ENCODE measurements around the gene SMIM7.

Gene SMIM7

GRCh38 chr19:16620018-16620417 is 39.9 kb downstream of the SMIM7 start:
- DNase-seq = no peak

GRCh38 chr19:16619457-16619856 is 40.5 kb downstream of the SMIM7 start:
- DNase-seq = no peak

- no peak for DNase-seq
Observed at GRCh38 chr19:16618248-16618647, 41.7 kb downstream of the SMIM7 start.

GRCh38 chr19:16615808-16616207 is 44.1 kb downstream of the SMIM7 start:
- DNase-seq = no peak

- DNase-seq = no peak
Observed at GRCh38 chr19:16614941-16615340, 45.0 kb downstream of the SMIM7 start.

GRCh38 chr19:16613841-16614240 is 46.1 kb downstream of the SMIM7 start:
- no peak for DNase-seq

DNA sequence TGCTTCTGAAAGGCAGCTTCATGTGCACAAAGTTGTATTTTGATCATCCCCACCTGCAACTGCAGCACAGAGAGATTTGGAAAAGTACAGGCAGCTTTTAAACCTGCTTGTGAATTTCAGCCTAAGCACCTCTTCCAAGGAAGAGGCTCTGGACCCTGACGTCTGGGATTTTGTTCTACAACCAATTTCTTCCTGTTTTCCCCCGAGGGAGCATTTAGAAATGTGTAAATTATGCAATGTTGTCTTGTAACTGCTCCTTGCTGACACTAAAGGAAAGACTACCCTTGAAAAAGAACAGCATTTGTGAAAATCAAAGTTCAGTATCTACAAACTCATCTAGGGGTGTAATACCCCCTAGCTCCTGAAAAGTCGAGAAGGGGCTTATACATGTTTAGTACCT is 47.3 kb downstream of the SMIM7 start:
- DNase-seq = no peak

GRCh38 chr19:16611121-16611520 is 48.8 kb downstream of the SMIM7 start:
- no peak for DNase-seq

GRCh38 chr19:16609511-16610200 is 50.3 kb downstream of the SMIM7 start:
- no peak for DNase-seq

DNA sequence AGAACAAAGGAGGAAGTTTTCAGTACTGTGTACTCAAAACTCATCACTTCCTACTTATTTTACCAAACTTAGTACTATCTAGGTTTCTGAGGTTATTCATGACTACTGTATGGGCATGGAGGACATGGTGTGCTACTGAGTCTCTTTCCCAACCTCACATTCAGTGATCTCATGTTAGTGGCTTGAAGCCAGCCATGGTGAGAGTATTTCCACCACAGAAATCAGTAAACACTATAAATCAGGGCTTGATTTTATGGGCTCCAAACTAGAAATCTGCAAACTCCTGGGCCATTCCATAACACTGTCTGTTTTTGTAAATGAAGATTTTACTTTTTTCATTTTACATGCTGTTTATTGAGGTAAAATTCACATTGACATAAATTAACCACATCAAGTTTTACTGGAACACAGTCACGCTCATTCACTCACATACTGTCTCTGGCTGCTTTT is 51.6 kb downstream of the SMIM7 start:
- DNase-seq = no peak

DNA sequence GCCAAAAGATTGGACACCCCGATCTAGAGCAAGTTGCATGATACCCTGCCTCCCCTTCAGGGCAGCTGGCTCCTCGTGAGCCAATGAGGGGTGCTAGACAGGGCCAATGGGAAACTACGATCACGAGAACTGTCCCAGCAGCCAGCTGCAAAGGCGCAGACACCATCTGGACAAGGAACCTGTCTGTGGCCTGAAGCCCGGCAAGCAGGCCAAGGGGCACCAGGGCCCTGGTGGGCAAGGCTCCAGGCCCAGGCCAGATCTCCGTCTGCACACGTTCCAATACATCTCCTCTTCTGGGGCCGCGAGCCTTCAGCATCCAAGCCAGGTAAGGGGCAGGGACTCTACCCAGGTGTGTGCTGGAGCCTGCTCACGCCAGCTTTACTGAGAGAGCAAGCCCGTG is 52.1 kb downstream of the SMIM7 start:
- no peak for DNase-seq

- DNase-seq = no peak
Observed at GRCh38 chr19:16605553-16605994, 54.4 kb downstream of the SMIM7 start.

- no peak for DNase-seq
Observed at GRCh38 chr19:16605115-16605514, 54.8 kb downstream of the SMIM7 start.

- no peak for DNase-seq
Observed at GRCh38 chr19:16604615-16605014, 55.3 kb downstream of the SMIM7 start.

DNA sequence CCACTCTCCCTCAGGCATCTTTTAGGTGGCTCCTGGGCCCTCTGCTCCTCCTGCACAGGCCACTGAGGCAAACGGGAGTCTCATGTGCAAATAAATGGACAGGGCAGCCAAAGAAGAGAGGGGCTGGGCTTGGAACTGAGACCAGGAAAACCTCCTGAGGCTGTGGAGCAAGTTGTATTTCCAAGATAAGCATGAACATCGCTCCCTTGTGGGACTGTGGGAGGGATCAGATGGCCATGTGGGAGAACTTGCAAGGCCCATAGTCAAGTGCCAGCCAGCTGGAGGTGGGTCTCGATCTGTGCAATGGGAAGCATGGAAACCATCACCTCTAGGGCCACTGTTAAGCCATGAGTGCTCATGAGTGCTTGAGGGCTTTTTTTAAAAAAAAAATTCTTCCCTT is 56.9 kb downstream of the SMIM7 start:
- DNase-seq = no peak

DNA sequence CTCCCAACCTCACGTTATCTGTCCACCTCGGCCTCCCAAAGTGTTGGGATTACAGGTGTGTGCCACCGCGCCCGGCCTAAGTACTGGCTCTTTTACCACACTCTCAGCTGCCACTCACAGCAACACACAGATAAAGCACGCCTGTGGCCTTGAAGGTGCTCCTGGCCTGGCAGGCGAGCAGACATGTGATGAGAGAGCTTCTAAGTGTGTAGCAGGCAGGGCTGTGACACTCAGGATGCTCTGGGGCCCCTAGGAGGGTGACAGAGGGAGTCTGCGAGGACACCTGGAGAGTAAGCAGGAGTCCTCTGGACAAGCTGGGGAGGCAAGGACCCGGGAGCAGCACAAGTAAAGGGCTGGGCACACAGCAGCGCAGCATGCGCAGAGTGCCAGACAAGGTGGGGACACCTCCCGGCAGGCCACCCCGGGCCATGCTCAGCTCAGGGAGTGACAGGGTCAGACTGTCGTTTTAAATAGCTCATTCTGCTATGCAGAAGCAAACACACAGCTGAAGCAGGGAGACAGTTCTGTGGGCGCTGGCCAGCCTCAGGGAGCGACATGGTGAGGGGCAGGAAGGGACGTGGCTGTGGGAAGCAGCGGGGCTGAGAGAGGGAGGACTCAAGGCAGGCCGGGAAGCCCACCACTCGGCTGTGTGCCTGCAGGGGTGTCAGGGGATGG is 58.4 kb downstream of the SMIM7 start:
- DNase-seq = no peak

GRCh38 chr19:16600824-16601223 is 59.1 kb downstream of the SMIM7 start:
- DNase-seq = no peak

DNA sequence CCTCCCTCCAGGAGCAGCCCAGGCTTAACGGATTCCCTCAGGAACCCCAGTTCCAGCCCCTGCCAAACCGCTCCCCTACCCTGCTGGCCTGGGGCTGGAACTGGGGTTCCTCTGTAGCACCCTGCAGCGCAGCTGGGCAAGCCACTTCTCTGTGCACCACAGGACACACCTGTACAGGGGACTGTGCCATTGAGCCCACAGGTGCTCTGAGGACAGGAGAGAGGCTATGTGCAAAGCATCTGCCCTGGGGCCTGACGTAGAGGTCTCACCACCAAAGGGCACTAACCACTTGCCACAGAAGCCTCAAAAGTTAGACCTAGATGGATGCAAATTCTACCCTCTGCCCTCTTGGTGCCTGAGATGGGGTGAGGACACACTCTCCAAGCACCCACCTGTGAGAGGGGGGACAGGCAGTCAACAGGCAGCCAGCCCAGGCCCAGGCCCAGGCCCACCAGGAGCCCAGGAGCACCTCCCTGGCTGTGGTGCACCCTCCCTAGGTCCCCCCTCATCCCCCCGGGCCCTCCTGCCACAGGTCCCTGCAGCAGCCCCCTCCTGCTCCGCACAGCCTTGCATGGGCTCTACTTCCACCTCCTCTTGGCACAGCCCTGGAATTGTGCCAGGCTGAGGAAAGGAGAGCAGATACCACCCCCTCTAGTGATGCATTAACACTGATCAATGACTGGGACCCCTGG is 60.1 kb downstream of the SMIM7 start:
- DNase-seq = no peak

- no peak for DNase-seq
Observed at GRCh38 chr19:16598848-16599247, 61.1 kb downstream of the SMIM7 start.

DNA sequence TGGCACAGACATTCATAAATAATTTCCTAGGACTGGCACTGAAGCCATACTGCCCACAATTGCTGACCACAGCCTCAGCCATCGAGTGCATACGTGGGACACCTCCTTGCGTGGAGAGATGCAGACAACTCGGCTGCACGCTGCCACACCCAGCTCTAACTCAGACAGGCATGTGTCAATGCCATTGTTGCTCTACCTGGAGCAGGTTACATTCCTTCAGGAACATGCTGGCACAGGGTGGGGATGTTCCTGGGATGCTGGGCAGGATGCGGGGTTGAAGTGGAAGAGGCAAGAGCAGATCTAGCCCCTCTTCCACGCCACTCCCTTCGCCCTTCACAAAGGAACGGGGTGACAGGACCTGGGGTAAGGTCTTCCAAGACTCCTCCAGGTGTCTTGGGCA is 63.5 kb downstream of the SMIM7 start:
- DNase-seq = no peak
